Measurements from ENCODE around the gene ZNF768.
A peak's percentile ranks its signal among the peaks of the same experiment; 100 is the strongest.
"Not testable (repeated sequence)": the region's sequence is repeated elsewhere in the genome, so short reads cannot be mapped to it uniquely, and the experiment has no call there.

ZNF768 gene

GRCh38 chr16:30532285-30533145 is 6.1 kb upstream of the ZNF768 start:
- DNase-seq = no peak

DNA sequence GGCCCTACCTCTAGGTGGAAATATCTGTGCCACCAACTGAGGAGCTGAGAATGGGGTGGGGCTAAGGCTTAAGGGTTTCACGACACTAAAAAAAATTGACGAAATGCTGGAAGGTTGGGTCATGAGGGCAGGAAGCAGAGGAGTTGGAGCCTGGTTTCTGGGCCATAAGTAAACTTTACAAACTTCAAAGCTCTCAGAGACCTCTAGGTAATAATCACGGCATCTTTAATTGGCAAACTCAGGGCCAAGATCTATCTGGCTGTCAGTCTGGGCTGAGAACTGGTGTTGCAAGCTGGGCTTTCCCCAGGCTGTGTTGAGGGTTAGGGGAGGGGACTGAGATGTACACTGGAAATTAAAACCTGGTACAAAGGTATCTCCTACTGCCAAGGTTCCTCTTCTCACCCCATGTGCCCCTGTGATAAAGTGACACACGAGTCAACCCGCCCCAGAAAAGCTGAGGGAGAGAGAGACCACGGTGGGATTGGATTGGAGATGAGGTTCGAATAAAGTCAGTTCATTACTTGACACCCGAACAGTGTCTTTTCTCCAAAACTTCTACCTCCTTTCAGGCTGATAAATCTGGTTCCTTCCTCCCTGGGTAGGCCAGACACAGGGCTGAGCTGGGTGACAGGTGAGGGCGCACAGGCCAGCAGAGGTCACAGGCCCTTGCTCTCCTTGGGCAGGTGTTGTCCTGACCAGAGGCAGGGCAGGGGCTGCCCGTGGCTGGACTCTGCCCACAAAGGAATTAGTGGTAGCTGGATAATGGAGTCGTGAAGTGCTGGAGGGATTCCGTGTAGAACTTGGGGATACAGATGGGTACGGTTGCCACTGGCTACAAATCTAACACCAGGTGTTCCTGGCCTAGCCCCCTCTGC is 4.0 kb upstream of the ZNF768 start:
- DNase-seq = no peak

GRCh38 chr16:30528799-30529457 is 2.6 kb upstream of the ZNF768 start:
- no peak for DNase-seq

- no peak for DNase-seq
These were observed 1.3 kb upstream of the ZNF768 start for GRCh38 chr16:30527635-30528178.

DNA sequence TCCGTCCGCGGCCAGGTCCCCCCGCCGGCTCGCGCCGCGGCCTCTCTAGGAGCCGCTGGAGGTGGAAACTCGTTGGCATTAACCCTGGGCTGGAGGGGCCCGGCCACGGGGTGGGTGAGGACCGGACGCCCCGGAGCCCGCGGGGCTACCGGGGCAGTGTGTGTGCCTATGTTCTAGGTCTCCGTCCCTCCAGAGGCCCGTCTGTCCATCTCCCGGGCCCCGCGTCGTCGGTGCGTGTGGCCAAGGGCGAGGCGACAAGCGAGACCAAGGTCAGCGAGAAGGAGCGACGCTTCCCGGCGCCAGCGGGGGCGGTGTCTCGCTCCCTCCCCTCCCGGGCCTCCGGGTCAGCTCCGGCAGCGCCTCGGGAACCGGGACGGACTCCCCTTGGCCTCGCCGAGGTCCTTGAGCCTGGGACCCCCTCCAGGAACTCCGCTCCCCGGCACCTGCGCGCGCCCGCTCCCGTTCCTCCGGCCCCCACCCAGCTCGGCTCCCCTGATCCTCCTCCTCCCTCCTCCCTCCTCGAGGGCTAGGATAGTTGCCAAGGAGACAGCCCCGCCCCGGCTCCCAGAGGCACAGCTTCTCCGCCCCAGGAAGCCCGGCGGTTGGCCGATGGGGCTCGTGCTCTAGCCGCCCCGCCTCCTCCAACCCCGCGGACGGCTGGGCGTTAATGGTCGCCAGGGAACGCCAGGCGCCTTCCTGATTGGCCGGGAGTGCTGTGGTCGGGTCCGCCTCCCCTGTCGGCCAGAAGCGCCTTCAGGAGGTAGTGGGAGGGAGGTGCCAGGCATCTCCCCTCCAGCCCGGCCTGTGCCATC is 663 bp upstream of the ZNF768 start:
- peak; percentile 96 for DNase-seq

- no peak for DNase-seq
These were observed 576 bp downstream of the ZNF768 start for GRCh38 chr16:30525844-30526136.

GRCh38 chr16:30524575-30525568 is 1.5 kb downstream of the ZNF768 start:
- DNase-seq = no peak

GRCh38 chr16:30523768-30524574 is 2.4 kb downstream of the ZNF768 start:
- DNase-seq = no peak

- DNase-seq = not testable (repeated sequence)
These were observed 3.5 kb downstream of the ZNF768 start for GRCh38 chr16:30522702-30523463.

- no peak for DNase-seq
These were observed 4.3 kb downstream of the ZNF768 start for GRCh38 chr16:30521873-30522641.

- DNase-seq = no peak
These were observed 4.9 kb downstream of the ZNF768 start for GRCh38 chr16:30521476-30521872.

DNA sequence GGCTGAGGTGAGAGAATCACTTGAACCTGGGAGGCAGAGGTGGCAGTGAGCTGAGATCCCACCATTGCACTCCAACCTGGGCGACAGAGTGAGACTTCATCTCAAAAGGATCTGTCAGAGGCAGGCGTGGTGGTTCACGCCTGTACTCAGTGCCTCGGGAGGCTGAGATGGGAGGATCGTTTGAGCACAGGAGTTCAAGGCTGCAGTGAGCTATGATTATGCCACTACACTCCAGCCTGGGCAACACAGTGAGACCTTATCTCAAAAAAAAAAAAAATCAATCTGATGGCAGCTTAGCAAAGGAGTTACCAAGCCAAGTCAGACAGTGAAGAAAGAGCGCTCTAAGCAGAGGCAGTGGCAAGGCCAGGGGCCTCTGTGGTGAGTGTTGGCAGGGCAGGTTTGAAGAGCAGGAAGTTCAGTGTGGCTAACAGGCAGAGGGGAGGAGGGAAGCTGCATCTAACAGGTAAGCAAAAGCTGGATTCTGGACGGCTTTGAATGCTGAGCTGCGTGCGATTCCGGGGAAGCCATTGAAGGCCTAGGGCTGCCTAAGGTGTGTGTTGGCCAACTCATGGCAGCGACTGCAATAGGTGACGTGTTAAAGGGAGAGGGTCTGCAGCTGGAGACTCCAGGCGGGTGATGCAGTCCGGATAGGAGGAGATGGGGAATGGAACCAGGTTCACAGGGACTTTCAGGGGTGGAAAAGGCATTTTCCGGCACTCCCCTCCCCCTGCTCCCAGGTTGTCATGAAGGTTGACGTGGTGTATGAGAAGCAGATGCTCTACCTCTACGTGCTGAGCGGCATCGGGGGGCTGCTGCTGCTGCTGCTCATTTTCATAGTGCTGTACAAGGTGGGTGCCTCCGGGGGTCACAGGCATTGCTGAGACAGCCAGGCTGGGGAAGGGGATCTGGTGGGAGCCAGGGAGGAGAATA is 7.0 kb downstream of the ZNF768 start:
- no peak for DNase-seq

DNA sequence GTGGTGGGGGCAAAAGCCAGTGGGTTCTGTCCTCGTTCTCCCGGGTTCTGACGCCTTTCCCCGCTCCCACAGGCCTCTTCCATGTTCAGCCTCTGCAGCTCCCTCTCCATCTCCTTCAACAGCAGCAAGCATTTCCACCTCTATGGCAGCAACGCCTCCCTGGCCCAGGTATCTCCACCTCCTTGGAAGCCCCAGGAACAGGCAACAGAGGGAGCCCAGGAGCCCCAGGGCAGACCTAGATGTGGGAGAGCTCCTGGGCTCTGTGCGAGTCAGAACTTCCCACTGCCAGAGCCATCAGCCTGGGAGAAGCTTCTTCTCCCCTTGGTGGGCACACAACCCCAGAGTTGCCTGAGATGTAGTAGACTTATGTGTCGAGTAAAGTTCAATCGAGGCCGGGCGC is 7.8 kb downstream of the ZNF768 start:
- no peak for DNase-seq

DNA sequence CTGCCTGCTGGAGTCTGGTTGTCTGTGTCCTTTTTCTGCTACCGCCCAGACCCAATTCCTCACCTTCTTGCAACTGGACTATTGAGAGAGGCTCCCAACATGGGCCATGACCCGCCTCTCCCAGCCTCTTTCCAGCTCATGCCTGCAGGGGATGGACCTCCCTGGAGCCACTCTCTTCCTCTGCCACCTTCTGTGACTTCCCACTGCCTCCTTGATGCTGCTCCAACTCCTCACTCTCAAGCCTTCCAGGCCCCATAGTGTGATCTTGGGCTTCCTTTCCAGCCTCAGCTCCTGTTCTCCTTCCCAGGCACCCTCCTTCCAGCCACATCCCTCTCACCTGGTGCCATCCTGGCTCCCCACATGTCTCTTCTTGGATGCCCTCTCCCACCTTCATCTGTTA is 11.1 kb downstream of the ZNF768 start:
- no peak for DNase-seq

GRCh38 chr16:30511509-30511908 is 14.9 kb downstream of the ZNF768 start:
- DNase-seq = no peak

DNA sequence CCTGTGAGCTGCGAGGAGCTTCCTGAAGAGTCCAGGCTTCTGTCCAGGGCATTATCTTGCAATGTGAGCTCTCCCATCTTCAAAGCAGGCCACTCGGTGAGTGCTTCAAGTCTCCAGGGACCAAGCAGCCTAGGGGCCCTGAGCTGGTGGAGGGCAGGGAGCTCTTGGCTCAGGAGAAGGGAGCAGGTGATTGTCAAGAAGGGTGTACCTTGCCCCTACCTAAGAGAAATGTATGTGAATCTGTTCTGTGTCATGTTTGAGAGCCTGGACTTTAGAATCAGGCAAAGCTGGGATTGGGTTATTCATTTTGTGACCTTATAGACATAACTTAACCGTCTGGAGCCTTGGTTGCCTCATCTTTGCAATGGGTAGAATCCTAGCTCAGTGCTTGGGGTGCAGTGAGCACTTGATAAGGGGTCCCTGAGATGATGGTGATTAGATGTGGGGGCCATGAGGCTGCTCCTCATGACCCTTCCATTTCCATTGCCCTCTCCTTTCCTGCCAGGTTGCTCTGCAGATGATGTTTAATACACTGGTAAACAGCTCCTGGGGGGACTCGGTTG is 15.9 kb downstream of the ZNF768 start:
- no peak for DNase-seq
